ENCODE measurements around the gene THEMIS.

DNA sequence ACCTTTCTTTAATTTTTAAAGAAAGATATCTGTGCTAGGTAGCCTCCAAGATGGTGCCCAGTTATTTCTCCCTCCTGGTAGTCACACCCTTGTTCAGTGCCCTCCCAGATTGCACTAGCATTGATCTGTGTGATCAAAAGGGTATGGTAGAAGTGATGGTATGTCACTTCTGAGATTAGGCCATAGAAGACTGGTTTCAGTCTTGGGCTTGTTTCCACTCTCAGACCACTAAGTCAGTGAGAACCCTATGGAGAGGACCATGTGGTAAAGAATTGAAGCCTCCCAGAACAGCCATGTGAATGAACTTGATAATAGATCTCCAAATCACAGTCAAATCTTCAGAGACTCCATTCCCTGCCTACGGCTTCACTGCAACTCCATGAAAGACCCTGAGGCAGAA, 57.3 kb downstream of the THEMIS start:
- TF ChIP-seq, protein P1, sequence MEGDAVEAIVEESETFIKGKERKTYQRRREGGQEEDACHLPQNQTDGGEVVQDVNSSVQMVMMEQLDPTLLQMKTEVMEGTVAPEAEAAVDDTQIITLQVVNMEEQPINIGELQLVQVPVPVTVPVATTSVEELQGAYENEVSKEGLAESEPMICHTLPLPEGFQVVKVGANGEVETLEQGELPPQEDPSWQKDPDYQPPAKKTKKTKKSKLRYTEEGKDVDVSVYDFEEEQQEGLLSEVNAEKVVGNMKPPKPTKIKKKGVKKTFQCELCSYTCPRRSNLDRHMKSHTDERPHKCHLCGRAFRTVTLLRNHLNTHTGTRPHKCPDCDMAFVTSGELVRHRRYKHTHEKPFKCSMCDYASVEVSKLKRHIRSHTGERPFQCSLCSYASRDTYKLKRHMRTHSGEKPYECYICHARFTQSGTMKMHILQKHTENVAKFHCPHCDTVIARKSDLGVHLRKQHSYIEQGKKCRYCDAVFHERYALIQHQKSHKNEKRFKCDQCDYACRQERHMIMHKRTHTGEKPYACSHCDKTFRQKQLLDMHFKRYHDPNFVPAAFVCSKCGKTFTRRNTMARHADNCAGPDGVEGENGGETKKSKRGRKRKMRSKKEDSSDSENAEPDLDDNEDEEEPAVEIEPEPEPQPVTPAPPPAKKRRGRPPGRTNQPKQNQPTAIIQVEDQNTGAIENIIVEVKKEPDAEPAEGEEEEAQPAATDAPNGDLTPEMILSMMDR (IDR thresholded peaks at IDR 0.05), result no peak
- TF ChIP-seq POLR2A (IDR thresholded peaks at IDR 0.05), result no peak

Measured in Peyer's patch (tissue), 4 donors.